WTC11 (cell line): ENCODE data around the gene FUBP3.

Experiments
- CTCF ChIP-seq: fragments of 200-600 bp; IDR thresholded peaks from 2 replicates; pipeline ENCODE4 v1.8.0; 2022; ENCODE audit warnings: antibody characterized with exemption
- NR2C2 ChIP-seq: sonication (generic); formaldehyde crosslinking; IDR thresholded peaks from 2 replicates; pipeline ENCODE4 v1.8.0; 2022; ENCODE audit warnings: mild to moderate bottlenecking, missing genetic modification reagents

- no peak for TF ChIP-seq CTCF
- no peak for TF ChIP-seq NR2C2 (CRISPR knock-in tag)
These were observed 84.5 kb downstream of the FUBP3 start for GRCh38 chr9:130663977-130664250.
